Esophagus squamous epithelium (tissue), 5 donors: ENCODE data around the gene GLRX. TPM values are rescaled to one million over a fixed set of nuclear protein-coding genes. Genes with fewer than 3 reads are reported as not detected.
A peak's percentile ranks its signal among the peaks of the same experiment; 100 is the strongest.

Experiments used
- DNase-seq: peaks from one replicate; lab custom pipeline; 2025; lab: John Stamatoyannopoulos, UW
- H3K27ac ChIP-seq, 4 donors: fragments of 200-600 bp; sonication (generic); one replicate each; pipeline ENCODE4 v1.5.1; 2016 to 2019; ENCODE audit warnings: mild to moderate bottlenecking in 1 of 4
- H3K27me3 ChIP-seq, 4 donors: fragments of 200-600 bp; sonication (generic); 1 replicate in 3 of 4; 2 replicates in 1 of 4; pipeline versions ENCODE4 v1.5.1 to v1.6.0; 2017 to 2021; ENCODE audit warnings: antibody characterized with exemption in 1 of 4
- H3K36me3 ChIP-seq, 3 donors: fragments of 200-600 bp; sonication (generic); one replicate each; pipeline ENCODE4 v1.5.1; 2016 to 2019
- H3K4me1 ChIP-seq, 3 donors: fragments of 200-600 bp; sonication (generic); one replicate each; pipeline ENCODE4 v1.5.1; 2017 to 2019
- H3K4me3 ChIP-seq, 4 donors: fragments of 200-600 bp; sonication (generic); 1 replicate in 3 of 4; 2 replicates in 1 of 4; pipeline ENCODE4 v1.5.1; 2016 to 2019; ENCODE audit warnings: mild to moderate bottlenecking in 2 of 4, moderate library complexity in 1 of 4
- H3K9me3 ChIP-seq, 3 donors: fragments of 200-600 bp; sonication (generic); one replicate each; pipeline ENCODE4 v1.5.1; 2016 to 2019
- CTCF ChIP-seq, 6 experiments: fragments of 450-650 bp in 4 of 6; fragments of 200-600 bp in 2 of 6; sonication (generic) in 2 of 6; IDR thresholded peaks; one replicate each; pipeline ENCODE4 v1.5.1; 2016 to 2019; ENCODE audit warnings: antibody characterized with exemption in 6 of 6, mild to moderate bottlenecking in 4 of 6, moderate library complexity in 4 of 6
- POLR2A ChIP-seq, 4 donors: fragments of 450-650 bp; IDR thresholded peaks; one replicate each; pipeline ENCODE4 v1.6.1; 2017; ENCODE audit warnings: antibody characterized with exemption in 4 of 4, mild to moderate bottlenecking in 4 of 4, moderate library complexity in 3 of 4
- WGBS, 2 donors: methylation state at CpG; one replicate each; pipeline ENCODE4 v1.1.5; 2018; 5-methylcytosine and 5-hydroxymethylcytosine counted together
- intact Hi-C: fragments of 100-400 bp; cut with DNase I; formaldehyde crosslinking; loops from one replicate; pipeline ENCODE4 v1.15.0; 2022
- total RNA-seq, 4 donors: library from RNA; depleted of rRNA; stranded (reverse); fragments of >200 nt; gene quantifications; one replicate each; pipeline ENCODE4 v1.1.0, GENCODE V29; 2016
- donor health status: DM: yes; HTN: yes; CAD: no.

The GLRX gene
- total RNA-seq, 4 donors from 2014 or later = 5.3 to 37.8 (median 14.2) TPM

- H3K4me1 ChIP-seq = peaks cover 4 to 27% (median 8%) of the 10 kb centered on the region in 3 donors
- 67 to 94% methylated on average over 5 to 7 of the region's 7 CpGs for WGBS, 2 donors
- H3K9me3 ChIP-seq = no peaks in the 10 kb centered on the region
- no peak overlapping the region for H3K4me3 ChIP-seq
- H3K27me3 ChIP-seq = no peaks in the 10 kb centered on the region
- peak overlapping the region in 3 of 4 donors; percentile 34 to 63 (median 59) for H3K27ac ChIP-seq
- DNase-seq = no peak
- intact Hi-C loops = no loop called here
- no peaks in the 10 kb centered on the region for H3K36me3 ChIP-seq
- TF ChIP-seq POLR2A (IDR thresholded peaks at IDR 0.05) = no peak
- no peak for TF ChIP-seq CTCF (IDR thresholded peaks at IDR 0.05)
Observed at GRCh38 chr5:95778713-95779436, 43.7 kb downstream of the GLRX start.

DNA sequence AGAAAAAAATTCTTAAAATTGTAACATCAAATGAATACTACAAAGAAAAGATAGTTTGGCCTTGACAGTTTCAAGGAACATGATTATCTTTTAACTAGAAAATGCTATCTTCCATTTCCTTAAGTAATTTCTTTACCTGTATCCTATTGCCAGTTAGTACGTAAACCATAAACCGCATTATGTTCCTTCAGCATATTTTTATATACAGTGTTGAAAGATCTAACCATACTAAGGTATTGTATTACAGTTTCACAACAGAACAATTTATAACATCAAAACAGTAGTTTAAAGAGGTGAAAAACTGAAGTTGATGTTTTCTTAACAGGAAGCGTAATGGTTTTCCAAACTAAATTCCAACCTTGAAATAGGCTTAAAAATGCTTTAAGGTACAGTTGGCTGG lies 45.1 kb downstream of the GLRX start:
- Histone ChIP-seq H3K36me3 (no peaks in the 10 kb centered on the region), H3K9me3 (no peaks in the 10 kb centered on the region), H3K27ac (no peak overlapping the region), H3K4me1 (peaks cover 4 to 36% (median 8%) of the 10 kb centered on the region in 3 donors), H3K27me3 (no peaks in the 10 kb centered on the region), H3K4me3 (no peak overlapping the region)
- DNase-seq = no peak
- WGBS, 2 donors = 94 to 95% methylated on average over 3 of the region's 3 CpGs
- intact Hi-C loops = no loop called here
- TF ChIP-seq POLR2A (IDR thresholded peaks at IDR 0.05) = no peak
- no peak for TF ChIP-seq CTCF (IDR thresholded peaks at IDR 0.05)

DNA sequence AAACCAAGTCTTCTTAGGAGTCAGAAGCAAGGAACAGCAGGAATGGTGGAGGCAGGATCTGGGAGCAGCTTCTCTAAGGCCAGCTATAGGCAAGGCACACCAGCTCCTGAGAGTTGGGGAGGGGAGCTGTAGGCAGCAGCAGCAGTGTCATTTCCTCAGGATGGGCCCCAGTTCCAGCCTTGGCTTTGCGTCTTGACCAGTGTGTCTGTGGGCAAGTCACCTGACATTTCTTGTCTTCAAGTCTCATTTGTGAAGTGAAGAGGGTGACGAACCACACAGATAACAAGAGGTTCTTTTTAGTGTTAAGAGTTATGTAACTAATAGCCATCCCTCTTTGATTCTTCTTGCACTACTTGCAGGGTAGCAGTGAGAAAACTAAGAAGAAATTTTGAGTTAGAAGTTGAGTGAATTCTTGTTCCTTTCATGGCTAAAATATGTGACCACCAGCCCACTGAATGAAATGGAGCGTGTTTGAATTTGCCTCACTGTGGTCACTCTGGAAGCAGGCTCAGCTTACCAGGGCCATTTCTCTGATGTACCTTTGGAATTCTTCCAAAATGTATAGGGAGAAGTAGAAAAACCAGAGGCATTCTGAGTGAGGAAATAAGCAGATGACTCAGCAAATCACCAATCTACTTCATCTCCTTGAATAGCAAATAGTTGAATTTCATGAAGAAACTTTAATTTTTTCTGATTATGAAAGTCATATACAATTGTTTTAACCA lies 49.0 kb downstream of the GLRX start:
- Histone ChIP-seq H3K36me3 (peaks cover 0 to 13% (median 5%) of the 10 kb centered on the region in 3 donors), H3K4me3 (no peak overlapping the region), H3K27me3 (no peaks in the 10 kb centered on the region), H3K27ac (no peak overlapping the region), H3K4me1 (peaks cover 0 to 28% (median 5%) of the 10 kb centered on the region in 3 donors), H3K9me3 (no peaks in the 10 kb centered on the region)
- intact Hi-C loops = no loop called here
- WGBS, 2 donors = 59 to 95% methylated on average over 3 of the region's 3 CpGs
- TF ChIP-seq POLR2A (IDR thresholded peaks at IDR 0.05) = no peak
- no peak for TF ChIP-seq CTCF (IDR thresholded peaks at IDR 0.05)
- DNase-seq = no peak

DNA sequence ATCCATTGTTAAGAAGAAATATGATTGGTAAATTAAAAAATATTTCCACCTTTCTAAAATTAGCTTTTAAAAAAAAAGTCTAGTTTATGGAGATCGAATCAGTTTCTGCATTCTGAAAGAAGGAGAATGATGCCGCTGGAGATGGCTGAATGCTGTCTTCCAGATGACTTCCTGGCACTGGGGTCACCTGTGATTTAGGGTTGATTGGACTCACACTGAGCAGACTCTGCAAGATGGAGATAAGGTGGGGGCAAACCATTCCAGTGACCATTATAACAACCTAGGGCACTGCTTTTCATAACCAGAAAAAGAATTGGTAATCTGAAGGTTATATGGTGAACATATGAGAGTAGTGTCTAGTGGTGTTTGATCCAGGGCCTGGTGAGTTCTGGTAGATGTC lies 50.6 kb downstream of the GLRX start:
- Histone ChIP-seq H3K27me3 (no peaks in the 10 kb centered on the region), H3K4me3 (no peak overlapping the region), H3K27ac (peak overlapping the region in 2 of 4 donors; percentile 62 to 69), H3K36me3 (peaks cover 0 to 22% (median 5%) of the 10 kb centered on the region in 3 donors), H3K4me1 (peaks cover 0 to 28% (median 5%) of the 10 kb centered on the region in 3 donors), H3K9me3 (no peaks in the 10 kb centered on the region)
- 77% methylated on average over 2 of the region's 2 CpGs for WGBS, 2 donors
- DNase-seq = no peak
- intact Hi-C loops = no loop called here
- TF ChIP-seq POLR2A (IDR thresholded peaks at IDR 0.05) = no peak
- no peak for TF ChIP-seq CTCF (IDR thresholded peaks at IDR 0.05)
